ENCODE measurements around the gene UVSSA. TPM values are rescaled to one million over a fixed set of nuclear protein-coding genes. Genes with fewer than 3 reads are reported as not detected.

The UVSSA gene
- total RNA-seq, 1 donor from 2014 or later, result 25.5 TPM

DNA sequence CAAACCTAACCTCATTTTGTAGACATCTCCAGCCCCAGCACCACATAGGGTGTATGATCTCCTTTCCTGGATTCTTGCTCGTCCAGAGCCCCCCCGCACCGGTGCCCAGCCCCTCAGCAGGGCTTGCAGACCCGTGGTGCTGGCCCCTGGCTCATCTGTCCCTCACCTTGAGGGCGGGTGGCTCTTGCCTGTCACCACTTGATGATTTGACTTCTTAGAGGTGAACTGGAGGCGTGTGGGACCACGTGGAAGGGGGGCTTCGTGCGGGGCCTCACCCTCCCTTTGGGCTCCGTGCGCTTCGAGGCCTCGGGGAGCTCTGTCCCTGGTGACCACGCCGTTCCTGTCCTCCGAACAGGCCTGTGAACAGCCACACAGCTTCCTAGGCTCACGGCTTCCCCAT, 15.5 kb downstream of the UVSSA start:
- Histone ChIP-seq H3K4me3 (no peak overlapping the region), H3K4me1 (no peaks in the 10 kb centered on the region), H3K9me3 (no peaks in the 10 kb centered on the region), H3K27ac (no peak overlapping the region), H3K36me3 (no peaks in the 10 kb centered on the region), H3K27me3 (no peaks in the 10 kb centered on the region)
- TF ChIP-seq POLR2A (IDR thresholded peaks at IDR 0.05), result no peak
- no peak for TF ChIP-seq CTCF (IDR thresholded peaks at IDR 0.05)
- no peak for TF ChIP-seq POLR2AphosphoS5 (IDR thresholded peaks at IDR 0.05; ENCODE audit: insufficient read depth in 1 of 2, low read depth in 1 of 2)
- intact Hi-C loops (cut with DNase I), result no loop called here
- DNase-seq (ENCODE audit: extremely low spot score in 2 of 2), result no peak

GRCh38 chr4:1363513-1363912, 16.5 kb downstream of the UVSSA start:
- Histone ChIP-seq H3K27me3 (no peaks in the 10 kb centered on the region), H3K9me3 (no peaks in the 10 kb centered on the region), H3K27ac (no peak overlapping the region), H3K36me3 (no peaks in the 10 kb centered on the region), H3K4me1 (no peaks in the 10 kb centered on the region), H3K4me3 (no peak overlapping the region)
- intact Hi-C loops (cut with DNase I), result no loop called here
- no peak for TF ChIP-seq CTCF (IDR thresholded peaks at IDR 0.05)
- no peak for TF ChIP-seq POLR2A (IDR thresholded peaks at IDR 0.05)
- no peak for TF ChIP-seq POLR2AphosphoS5 (IDR thresholded peaks at IDR 0.05; ENCODE audit: insufficient read depth in 1 of 2, low read depth in 1 of 2)
- DNase-seq (ENCODE audit: extremely low spot score in 2 of 2), result no peak

DNA sequence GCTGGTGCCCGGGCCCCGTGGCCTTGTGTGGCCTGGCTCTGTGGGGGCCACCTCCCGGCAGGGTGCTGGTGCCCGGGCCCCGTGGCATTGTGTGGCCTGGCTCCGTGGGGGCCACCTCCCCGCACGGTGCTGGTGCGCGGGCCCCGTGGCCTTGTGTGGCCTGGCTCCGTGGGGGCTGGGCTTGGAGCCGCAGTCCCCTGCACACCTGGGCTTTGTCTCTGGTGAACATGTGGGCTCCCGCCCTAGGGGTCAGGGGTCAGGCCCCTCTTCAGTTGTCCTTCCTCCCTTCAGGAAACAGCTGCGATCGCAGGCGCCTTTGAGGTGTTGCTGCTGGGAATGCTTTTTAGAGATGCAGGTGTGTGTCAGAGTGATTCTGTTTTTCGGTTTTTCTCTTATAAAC, 17.2 kb downstream of the UVSSA start:
- TF ChIP-seq CTCF (IDR thresholded peaks at IDR 0.05), result no peak
- TF ChIP-seq POLR2A (IDR thresholded peaks at IDR 0.05), result no peak
- no peak for DNase-seq (ENCODE audit: extremely low spot score in 2 of 2)
- intact Hi-C loops (cut with DNase I), result no loop called here
- Histone ChIP-seq H3K4me3 (no peak overlapping the region), H3K36me3 (no peaks in the 10 kb centered on the region), H3K9me3 (no peaks in the 10 kb centered on the region), H3K27me3 (no peaks in the 10 kb centered on the region), H3K4me1 (no peaks in the 10 kb centered on the region), H3K27ac (no peak overlapping the region)

- Histone ChIP-seq H3K4me3 (no peak overlapping the region), H3K27me3 (no peaks in the 10 kb centered on the region), H3K4me1 (no peaks in the 10 kb centered on the region), H3K36me3 (no peaks in the 10 kb centered on the region), H3K27ac (no peak overlapping the region), H3K9me3 (no peaks in the 10 kb centered on the region)
- TF ChIP-seq CTCF (IDR thresholded peaks at IDR 0.05) (no peak), POLR2AphosphoS5 (IDR thresholded peaks at IDR 0.05; ENCODE audit: insufficient read depth in 1 of 2, low read depth in 1 of 2) (no peak), POLR2A (IDR thresholded peaks at IDR 0.05) (no peak)
- intact Hi-C loops (cut with DNase I), result no loop called here
- no peak for DNase-seq (ENCODE audit: extremely low spot score in 2 of 2)
These were observed 17.7 kb downstream of the UVSSA start for GRCh38 chr4:1364748-1365147.

DNA sequence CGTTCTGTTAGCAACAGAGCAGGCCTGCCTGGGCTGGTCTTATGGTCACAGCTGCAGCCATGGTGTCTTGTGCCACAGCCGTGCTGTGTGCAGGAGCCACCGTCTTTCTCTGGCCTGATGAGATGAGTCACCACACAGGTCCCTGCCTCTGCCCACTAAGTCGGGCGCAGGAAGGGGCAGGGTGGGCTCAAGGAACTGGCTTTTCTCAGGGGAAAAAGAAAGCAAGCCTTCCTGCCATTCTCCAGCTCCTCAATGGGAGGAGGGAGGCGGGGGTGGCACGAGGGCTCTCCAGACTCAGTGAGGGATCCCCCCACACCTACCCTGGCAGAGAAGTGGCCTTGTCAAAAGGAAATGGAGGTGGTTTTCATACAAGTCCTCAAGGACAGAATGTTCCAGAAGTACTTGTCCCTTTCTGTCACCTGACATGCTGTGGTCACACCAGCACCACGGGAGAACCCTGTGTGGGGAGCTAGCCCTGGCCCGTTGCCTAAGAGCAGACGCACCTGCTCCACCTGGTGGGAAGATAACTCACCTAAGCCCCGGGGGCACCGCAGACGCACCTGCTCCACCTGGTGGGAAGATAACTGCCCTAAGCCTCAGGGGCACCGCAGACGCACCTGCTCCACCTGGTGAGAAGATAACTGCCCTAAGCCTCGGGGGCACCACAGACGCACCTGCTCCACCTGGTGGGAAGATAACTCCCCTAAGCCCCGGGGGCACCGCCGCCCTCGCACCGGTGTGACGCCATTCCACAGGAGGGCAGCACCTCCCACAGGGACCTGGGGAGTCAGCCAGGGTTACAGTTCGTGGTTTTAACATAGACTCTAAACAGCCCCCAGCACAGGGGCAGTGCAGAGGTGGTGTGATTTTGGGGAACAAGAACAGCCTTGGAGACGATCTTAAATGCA, 18.5 kb downstream of the UVSSA start:
- H3K27ac ChIP-seq, result no peak overlapping the region
- no peak overlapping the region for H3K4me3 ChIP-seq
- intact Hi-C loops (cut with DNase I), result no loop called here
- H3K9me3 ChIP-seq, result no peaks in the 10 kb centered on the region
- no peaks in the 10 kb centered on the region for H3K36me3 ChIP-seq
- DNase-seq (ENCODE audit: extremely low spot score in 2 of 2), result no peak
- no peak for TF ChIP-seq POLR2A (IDR thresholded peaks at IDR 0.05)
- H3K4me1 ChIP-seq, result no peaks in the 10 kb centered on the region
- H3K27me3 ChIP-seq, result no peaks in the 10 kb centered on the region

Data from vagina (tissue), 2 donors.